Measurements from ENCODE around the gene AASS. TPM values are rescaled to one million over a fixed set of nuclear protein-coding genes. Genes with fewer than 3 reads are reported as not detected.

AASS gene
- polyA plus RNA-seq, 1 experiment = 16.1 TPM

GRCh38 chr7:122059542-122059941 lies 84.5 kb downstream of the AASS start:
- ChIA-PET CTCF (no interaction called here), POLR2A (no interaction called here)
- no peak for DNase-seq (ENCODE audit: low read depth, low spot score)
- Histone ChIP-seq H3K27me3 (ENCODE audit: control insufficient read depth, insufficient read depth, low read length) (no peaks in the 10 kb centered on the region), H3K4me3 (ENCODE audit: low read depth, low read length) (no peak overlapping the region), H3K27ac (ENCODE audit: low read depth, low read length) (no peak overlapping the region), H3K9me3 (ENCODE audit: control insufficient read depth, insufficient read depth, low read length) (no peaks in the 10 kb centered on the region)
- TF ChIP-seq, protein P1, sequence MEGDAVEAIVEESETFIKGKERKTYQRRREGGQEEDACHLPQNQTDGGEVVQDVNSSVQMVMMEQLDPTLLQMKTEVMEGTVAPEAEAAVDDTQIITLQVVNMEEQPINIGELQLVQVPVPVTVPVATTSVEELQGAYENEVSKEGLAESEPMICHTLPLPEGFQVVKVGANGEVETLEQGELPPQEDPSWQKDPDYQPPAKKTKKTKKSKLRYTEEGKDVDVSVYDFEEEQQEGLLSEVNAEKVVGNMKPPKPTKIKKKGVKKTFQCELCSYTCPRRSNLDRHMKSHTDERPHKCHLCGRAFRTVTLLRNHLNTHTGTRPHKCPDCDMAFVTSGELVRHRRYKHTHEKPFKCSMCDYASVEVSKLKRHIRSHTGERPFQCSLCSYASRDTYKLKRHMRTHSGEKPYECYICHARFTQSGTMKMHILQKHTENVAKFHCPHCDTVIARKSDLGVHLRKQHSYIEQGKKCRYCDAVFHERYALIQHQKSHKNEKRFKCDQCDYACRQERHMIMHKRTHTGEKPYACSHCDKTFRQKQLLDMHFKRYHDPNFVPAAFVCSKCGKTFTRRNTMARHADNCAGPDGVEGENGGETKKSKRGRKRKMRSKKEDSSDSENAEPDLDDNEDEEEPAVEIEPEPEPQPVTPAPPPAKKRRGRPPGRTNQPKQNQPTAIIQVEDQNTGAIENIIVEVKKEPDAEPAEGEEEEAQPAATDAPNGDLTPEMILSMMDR (IDR thresholded peaks at IDR 0.05; ENCODE audit: low read depth, low read length) = no peak

DNA sequence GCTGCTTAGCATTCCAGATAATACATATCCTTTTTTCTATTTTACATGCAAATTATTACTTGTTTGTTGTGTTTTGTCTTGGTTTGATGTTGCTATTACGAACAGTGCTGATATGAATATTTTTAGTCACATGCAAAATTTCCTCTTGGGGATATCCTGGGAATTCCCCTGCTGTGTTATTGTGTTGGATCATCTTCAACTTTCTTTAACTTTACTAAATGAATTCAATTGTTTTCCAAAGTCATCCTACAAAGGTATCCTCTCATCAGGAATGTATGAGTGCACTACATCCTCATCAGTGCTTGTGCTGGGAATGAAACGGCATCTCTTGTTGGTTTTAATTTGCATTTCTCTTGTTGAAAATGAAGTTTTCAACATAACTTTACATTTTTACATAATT lies 87.1 kb downstream of the AASS start:
- POLR2A ChIA-PET = no interaction called here

DNA sequence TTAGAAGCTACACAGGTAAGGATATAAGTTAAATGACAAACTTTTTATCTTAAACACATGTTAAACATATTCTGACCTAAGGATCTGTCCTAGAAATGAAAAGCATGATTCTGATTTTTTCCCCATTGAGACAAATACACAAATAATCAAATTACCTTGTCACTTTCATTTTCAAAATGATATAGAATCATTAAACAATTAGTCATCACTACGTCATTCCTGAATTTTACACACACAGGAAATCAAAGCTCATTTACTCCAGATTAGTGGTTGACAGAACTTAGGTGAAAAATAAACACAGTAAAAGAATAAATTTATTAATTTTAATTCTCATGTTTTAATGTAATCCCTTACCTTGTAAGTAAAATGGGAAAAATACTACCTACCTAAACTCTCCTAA lies 89.0 kb downstream of the AASS start:
- no peaks in the 10 kb centered on the region for H3K27me3 ChIP-seq (ENCODE audit: control insufficient read depth, insufficient read depth, low read length)
- no peaks in the 10 kb centered on the region for H3K9me3 ChIP-seq (ENCODE audit: control insufficient read depth, insufficient read depth, low read length)
- ChIA-PET POLR2A (no interaction called here), CTCF (interaction anchor here (1.0 kb wide), 1 partner anchor 61 kb away, joined by 3 read pairs; no protein-coding TSS in a partner anchor)
- TF ChIP-seq, protein P1 (IDR thresholded peaks at IDR 0.05; ENCODE audit: low read depth, low read length) = no peak
- no peak overlapping the region for H3K4me3 ChIP-seq (ENCODE audit: low read depth, low read length)
- no peak overlapping the region for H3K27ac ChIP-seq (ENCODE audit: low read depth, low read length)
- no peak for DNase-seq (ENCODE audit: low read depth, low spot score)

More for the DNA sequence above, 87.1 kb downstream of the AASS start:
- no peak for DNase-seq (ENCODE audit: low read depth, low spot score)
- CTCF ChIA-PET = no interaction called here
- Histone ChIP-seq H3K27ac (ENCODE audit: low read depth, low read length) (no peak overlapping the region), H3K4me3 (ENCODE audit: low read depth, low read length) (no peak overlapping the region), H3K27me3 (ENCODE audit: control insufficient read depth, insufficient read depth, low read length) (no peaks in the 10 kb centered on the region), H3K9me3 (ENCODE audit: control insufficient read depth, insufficient read depth, low read length) (no peaks in the 10 kb centered on the region)
- TF ChIP-seq, protein P1 (IDR thresholded peaks at IDR 0.05; ENCODE audit: low read depth, low read length) = no peak

- TF ChIP-seq, protein P1 (IDR thresholded peaks at IDR 0.05; ENCODE audit: low read depth, low read length) = no peak
- CTCF ChIA-PET = no interaction called here
Measured at GRCh38 chr7:122054393-122054792, 89.7 kb downstream of the AASS start.

DNA sequence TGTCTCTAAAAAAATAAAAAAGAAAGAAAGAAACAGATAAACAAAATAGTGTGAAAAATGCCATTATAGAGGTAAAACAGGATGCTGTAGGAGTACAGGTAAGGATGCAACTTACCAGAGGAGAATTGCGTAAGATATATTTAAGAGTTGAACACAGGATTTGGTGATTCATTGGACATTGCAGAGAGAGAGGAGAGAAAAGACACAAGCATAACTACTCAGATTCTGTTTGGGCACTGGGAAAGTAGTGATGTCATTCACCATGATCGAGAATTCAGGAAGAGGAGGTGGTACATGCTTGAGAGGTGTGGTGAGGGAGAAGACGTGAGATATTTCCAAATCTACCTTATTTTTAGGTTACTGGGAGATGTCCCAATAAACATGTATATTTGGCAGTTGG lies 97.6 kb downstream of the AASS start:
- POLR2A ChIA-PET = no interaction called here

More at GRCh38 chr7:122054393-122054792, 89.7 kb downstream of the AASS start:
- Histone ChIP-seq H3K27me3 (ENCODE audit: control insufficient read depth, insufficient read depth, low read length) (no peaks in the 10 kb centered on the region), H3K4me3 (ENCODE audit: low read depth, low read length) (no peak overlapping the region), H3K9me3 (ENCODE audit: control insufficient read depth, insufficient read depth, low read length) (no peaks in the 10 kb centered on the region), H3K27ac (ENCODE audit: low read depth, low read length) (no peak overlapping the region)
- no peak for DNase-seq (ENCODE audit: low read depth, low spot score)
- POLR2A ChIA-PET = no interaction called here

More for the DNA sequence above, 97.6 kb downstream of the AASS start:
- no peaks in the 10 kb centered on the region for H3K27me3 ChIP-seq (ENCODE audit: control insufficient read depth, insufficient read depth, low read length)
- CTCF ChIA-PET = no interaction called here
- H3K9me3 ChIP-seq (ENCODE audit: control insufficient read depth, insufficient read depth, low read length) = no peaks in the 10 kb centered on the region
- TF ChIP-seq, protein P1 (IDR thresholded peaks at IDR 0.05; ENCODE audit: low read depth, low read length) = no peak
- H3K27ac ChIP-seq (ENCODE audit: low read depth, low read length) = no peak overlapping the region
- no peak for DNase-seq (ENCODE audit: low read depth, low spot score)
- H3K4me3 ChIP-seq (ENCODE audit: low read depth, low read length) = no peak overlapping the region

All from AG04450 (cell line).